ENCODE data around the gene UNC5C.

Gene UNC5C

GRCh38 chr4:95317085-95317793, 231.5 kb downstream of the UNC5C start:
- TF ChIP-seq CTCF (IDR thresholded peaks at IDR 0.05) = no peak
- DNase-seq = no peak
- Histone ChIP-seq H3K4me3 (no peak overlapping the region), H3K9me3 (no peaks in the 10 kb centered on the region), H3K27me3 (no peaks in the 10 kb centered on the region), H3K4me1 (peaks cover 0 to 25% (median 7%) of the 10 kb centered on the region in 4 donors), H3K27ac (no peak overlapping the region), H3K36me3 (no peaks in the 10 kb centered on the region)
- intact Hi-C loops (cut with DNase I; ENCODE audit: low total_unique reads) = no loop called here

GRCh38 chr4:95314573-95314972, 234.2 kb downstream of the UNC5C start:
- no peak for DNase-seq
- H3K9me3 ChIP-seq = no peaks in the 10 kb centered on the region
- H3K27ac ChIP-seq = no peak overlapping the region
- H3K27me3 ChIP-seq = no peaks in the 10 kb centered on the region
- H3K4me3 ChIP-seq = no peak overlapping the region
- H3K4me1 ChIP-seq = peaks cover 0 to 30% (median 9%) of the 10 kb centered on the region in 4 donors
- no peak for TF ChIP-seq CTCF (IDR thresholded peaks at IDR 0.05)
- H3K36me3 ChIP-seq = no peaks in the 10 kb centered on the region
- intact Hi-C loops (cut with DNase I; ENCODE audit: low total_unique reads) = no loop called here

GRCh38 chr4:95304898-95305297, 243.9 kb downstream of the UNC5C start:
- H3K4me1 ChIP-seq = peaks cover 0 to 6% (median 0%) of the 10 kb centered on the region in 4 donors
- H3K27ac ChIP-seq = no peak overlapping the region
- TF ChIP-seq CTCF (IDR thresholded peaks at IDR 0.05) = no peak
- no peaks in the 10 kb centered on the region for H3K9me3 ChIP-seq
- no peaks in the 10 kb centered on the region for H3K27me3 ChIP-seq
- intact Hi-C loops (cut with DNase I; ENCODE audit: low total_unique reads) = no loop called here
- H3K4me3 ChIP-seq = no peak overlapping the region
- DNase-seq = no peak
- peaks cover 13 to 19% (median 17%) of the 10 kb centered on the region in 3 donors for H3K36me3 ChIP-seq

GRCh38 chr4:95300304-95300703, 248.5 kb downstream of the UNC5C start:
- no peak for TF ChIP-seq CTCF (IDR thresholded peaks at IDR 0.05)
- peaks cover 0 to 6% (median 2%) of the 10 kb centered on the region in 4 donors for H3K4me1 ChIP-seq
- H3K27me3 ChIP-seq = no peaks in the 10 kb centered on the region
- no peak overlapping the region for H3K4me3 ChIP-seq
- peaks cover 26 to 42% (median 34%) of the 10 kb centered on the region in 3 donors for H3K36me3 ChIP-seq
- intact Hi-C loops (cut with DNase I; ENCODE audit: low total_unique reads) = no loop called here
- DNase-seq = no peak
- H3K9me3 ChIP-seq = no peaks in the 10 kb centered on the region
- H3K27ac ChIP-seq = no peak overlapping the region

GRCh38 chr4:95296052-95296451, 252.7 kb downstream of the UNC5C start:
- intact Hi-C loops (cut with DNase I; ENCODE audit: low total_unique reads) = no loop called here

More at GRCh38 chr4:95296052-95296451, 252.7 kb downstream of the UNC5C start:
- no peaks in the 10 kb centered on the region for H3K27me3 ChIP-seq
- no peak overlapping the region for H3K4me3 ChIP-seq
- H3K4me1 ChIP-seq = peaks cover 0 to 3% (median 0%) of the 10 kb centered on the region in 4 donors
- no peak overlapping the region for H3K27ac ChIP-seq
- H3K36me3 ChIP-seq = peaks cover 22 to 36% (median 26%) of the 10 kb centered on the region in 3 donors
- DNase-seq = no peak
- no peaks in the 10 kb centered on the region for H3K9me3 ChIP-seq
- TF ChIP-seq CTCF (IDR thresholded peaks at IDR 0.05) = no peak
